ENCODE results near the gene SPDYC.
"Not testable (repeated sequence)": the region's sequence is repeated elsewhere in the genome, so short reads cannot be mapped to it uniquely, and the experiment has no call there.

GRCh38 chr11:65174571-65175010, 4.6 kb downstream of the SPDYC start:
- TF ChIP-seq, protein P1, sequence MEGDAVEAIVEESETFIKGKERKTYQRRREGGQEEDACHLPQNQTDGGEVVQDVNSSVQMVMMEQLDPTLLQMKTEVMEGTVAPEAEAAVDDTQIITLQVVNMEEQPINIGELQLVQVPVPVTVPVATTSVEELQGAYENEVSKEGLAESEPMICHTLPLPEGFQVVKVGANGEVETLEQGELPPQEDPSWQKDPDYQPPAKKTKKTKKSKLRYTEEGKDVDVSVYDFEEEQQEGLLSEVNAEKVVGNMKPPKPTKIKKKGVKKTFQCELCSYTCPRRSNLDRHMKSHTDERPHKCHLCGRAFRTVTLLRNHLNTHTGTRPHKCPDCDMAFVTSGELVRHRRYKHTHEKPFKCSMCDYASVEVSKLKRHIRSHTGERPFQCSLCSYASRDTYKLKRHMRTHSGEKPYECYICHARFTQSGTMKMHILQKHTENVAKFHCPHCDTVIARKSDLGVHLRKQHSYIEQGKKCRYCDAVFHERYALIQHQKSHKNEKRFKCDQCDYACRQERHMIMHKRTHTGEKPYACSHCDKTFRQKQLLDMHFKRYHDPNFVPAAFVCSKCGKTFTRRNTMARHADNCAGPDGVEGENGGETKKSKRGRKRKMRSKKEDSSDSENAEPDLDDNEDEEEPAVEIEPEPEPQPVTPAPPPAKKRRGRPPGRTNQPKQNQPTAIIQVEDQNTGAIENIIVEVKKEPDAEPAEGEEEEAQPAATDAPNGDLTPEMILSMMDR (IDR thresholded peaks at IDR 0.05; ENCODE audit: insufficient read depth, low read length, poor library complexity, severe bottlenecking): not testable (repeated sequence)
- TF ChIP-seq EZH2phosphoT487 (conservative IDR thresholded peaks at IDR 0.05; ENCODE audit: low read length): not testable (repeated sequence)
